Measurements from ENCODE around the gene SVBP. TPM values are rescaled to one million over a fixed set of nuclear protein-coding genes. Genes with fewer than 3 reads are reported as not detected.

The SVBP gene
- total RNA-seq, 3 donors from 2014 or later, result 14.9 to 20.3 (median 15.4) TPM

DNA sequence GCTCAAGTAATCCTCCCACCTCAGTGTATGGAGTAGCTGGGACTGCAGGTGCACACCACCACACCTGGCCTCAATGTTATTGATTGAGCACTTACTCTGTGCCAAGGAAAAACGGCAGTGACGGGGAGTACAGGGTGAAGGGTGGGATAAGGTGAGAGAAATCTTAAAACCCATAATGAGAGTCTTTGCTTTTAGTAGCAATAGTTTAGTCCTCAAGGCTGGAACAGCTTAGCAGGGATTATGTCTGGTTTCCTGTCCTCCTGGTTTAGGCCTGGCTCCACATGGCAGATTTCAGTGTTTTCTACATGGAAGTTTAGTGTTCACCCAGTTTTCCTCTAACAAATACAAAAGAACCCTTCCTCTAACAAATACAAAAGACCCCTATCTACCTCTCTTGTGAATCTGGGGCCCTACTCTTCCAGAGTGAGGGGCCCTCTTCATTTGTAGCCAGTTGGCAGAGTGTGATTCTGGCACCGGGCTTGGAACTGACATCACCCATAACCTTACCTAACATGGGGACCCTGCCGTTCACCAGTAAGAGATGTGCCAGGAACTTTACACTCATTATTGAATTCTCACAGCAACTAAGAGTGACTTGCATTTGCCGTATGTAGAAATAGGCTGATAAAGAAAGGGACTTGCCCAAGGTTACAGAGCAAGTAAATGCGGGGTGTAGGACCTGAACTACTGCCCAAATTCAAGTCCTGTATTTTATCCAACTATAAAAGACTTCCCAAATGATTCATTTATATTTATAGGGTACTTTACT, 36.1 kb upstream of the SVBP start:
- intact Hi-C loops (cut with DNase I, micrococcal nuclease), result no loop called here
- no peak for DNase-seq
- Histone ChIP-seq H3K4me3 (no peak overlapping the region), H3K4me1 (ENCODE audit: low read depth) (peaks cover 2% of the 10 kb centered on the region), H3K36me3 (ENCODE audit: low read depth) (no peaks in the 10 kb centered on the region), H3K9me3 (no peaks in the 10 kb centered on the region)
- no peak for ATAC-seq
- TF ChIP-seq, protein P1, sequence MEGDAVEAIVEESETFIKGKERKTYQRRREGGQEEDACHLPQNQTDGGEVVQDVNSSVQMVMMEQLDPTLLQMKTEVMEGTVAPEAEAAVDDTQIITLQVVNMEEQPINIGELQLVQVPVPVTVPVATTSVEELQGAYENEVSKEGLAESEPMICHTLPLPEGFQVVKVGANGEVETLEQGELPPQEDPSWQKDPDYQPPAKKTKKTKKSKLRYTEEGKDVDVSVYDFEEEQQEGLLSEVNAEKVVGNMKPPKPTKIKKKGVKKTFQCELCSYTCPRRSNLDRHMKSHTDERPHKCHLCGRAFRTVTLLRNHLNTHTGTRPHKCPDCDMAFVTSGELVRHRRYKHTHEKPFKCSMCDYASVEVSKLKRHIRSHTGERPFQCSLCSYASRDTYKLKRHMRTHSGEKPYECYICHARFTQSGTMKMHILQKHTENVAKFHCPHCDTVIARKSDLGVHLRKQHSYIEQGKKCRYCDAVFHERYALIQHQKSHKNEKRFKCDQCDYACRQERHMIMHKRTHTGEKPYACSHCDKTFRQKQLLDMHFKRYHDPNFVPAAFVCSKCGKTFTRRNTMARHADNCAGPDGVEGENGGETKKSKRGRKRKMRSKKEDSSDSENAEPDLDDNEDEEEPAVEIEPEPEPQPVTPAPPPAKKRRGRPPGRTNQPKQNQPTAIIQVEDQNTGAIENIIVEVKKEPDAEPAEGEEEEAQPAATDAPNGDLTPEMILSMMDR (IDR thresholded peaks at IDR 0.05), result no peak

DNA sequence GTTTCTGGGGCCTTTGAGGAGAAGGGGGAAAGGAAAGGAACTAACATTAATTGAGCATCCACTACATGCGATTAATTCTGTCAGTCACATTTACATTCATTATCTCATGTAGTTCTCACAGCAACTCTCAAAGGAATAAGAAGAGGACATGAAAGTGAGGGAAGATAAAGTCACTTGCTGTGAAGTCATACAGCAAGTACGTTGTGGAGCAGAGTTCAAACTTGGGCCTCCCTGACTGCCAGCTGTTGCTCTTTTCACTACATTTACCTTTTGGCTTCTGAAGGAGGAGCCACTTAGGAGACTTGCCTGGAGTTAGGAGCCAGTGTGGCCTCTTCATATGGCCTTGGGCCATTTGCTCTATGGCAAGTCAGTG, 35.4 kb upstream of the SVBP start:
- Histone ChIP-seq H3K4me3 (no peak overlapping the region), H3K4me1 (ENCODE audit: low read depth) (peaks cover 9% of the 10 kb centered on the region), H3K9me3 (no peaks in the 10 kb centered on the region), H3K36me3 (ENCODE audit: low read depth) (no peaks in the 10 kb centered on the region)
- TF ChIP-seq, protein P1 (IDR thresholded peaks at IDR 0.05), result no peak
- intact Hi-C loops (cut with DNase I, micrococcal nuclease), result no loop called here
- ATAC-seq, result peak; percentile 22
- DNase-seq, result no peak

DNA sequence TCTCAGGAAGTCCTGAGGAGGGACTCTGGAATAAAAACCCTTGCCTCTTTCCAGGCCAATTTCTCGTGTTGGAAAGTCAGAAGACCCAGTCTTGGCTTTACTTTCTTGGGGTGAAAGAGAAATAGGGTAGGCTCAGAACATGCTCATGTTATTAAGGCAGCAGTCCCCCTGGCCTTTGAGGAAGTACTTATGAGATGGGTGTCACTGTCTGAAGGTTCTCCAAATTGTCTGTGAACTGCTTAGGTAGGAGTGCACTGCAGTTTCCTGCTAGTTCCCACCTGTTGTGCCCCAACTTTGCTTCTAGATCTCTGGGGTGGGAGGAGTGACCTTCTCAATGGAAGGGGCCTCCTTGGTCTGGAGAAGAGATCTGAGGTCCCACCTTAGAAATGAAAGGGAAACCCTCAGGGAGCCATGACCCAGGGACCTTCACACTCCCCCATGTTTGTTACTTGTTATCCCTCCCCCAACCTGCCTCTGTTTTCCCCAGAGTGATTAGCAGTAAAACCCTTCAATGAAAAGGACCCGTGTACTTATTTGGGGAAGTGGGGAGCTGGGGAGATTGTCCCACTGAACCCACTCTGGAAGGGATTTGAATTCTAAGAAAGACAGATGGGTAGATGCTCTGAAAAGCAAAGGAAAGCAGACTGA, 34.9 kb upstream of the SVBP start:
- ATAC-seq (no peak), DNase-seq (no peak)
- Histone ChIP-seq H3K36me3 (ENCODE audit: low read depth) (no peaks in the 10 kb centered on the region), H3K4me1 (ENCODE audit: low read depth) (peaks cover 13% of the 10 kb centered on the region), H3K9me3 (no peaks in the 10 kb centered on the region), H3K4me3 (no peak overlapping the region)
- TF ChIP-seq, protein P1 (IDR thresholded peaks at IDR 0.05), result no peak
- intact Hi-C loops (cut with DNase I, micrococcal nuclease), result no loop called here

DNA sequence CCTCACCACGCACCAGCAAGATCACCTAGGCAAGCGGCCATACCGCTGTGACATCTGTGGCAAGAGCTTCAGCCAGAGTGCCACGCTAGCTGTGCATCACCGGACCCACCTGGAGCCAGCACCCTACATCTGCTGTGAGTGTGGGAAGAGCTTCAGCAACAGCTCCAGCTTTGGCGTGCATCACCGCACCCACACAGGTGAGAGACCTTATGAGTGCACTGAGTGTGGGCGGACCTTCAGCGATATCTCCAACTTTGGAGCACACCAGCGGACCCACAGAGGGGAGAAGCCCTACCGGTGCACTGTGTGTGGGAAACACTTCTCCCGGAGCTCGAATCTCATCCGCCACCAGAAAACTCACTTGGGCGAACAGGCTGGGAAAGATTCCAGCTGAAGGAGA, 34.2 kb upstream of the SVBP start:
- TF ChIP-seq, protein P1 (IDR thresholded peaks at IDR 0.05), result no peak
- DNase-seq (no peak), ATAC-seq (no peak)
- Histone ChIP-seq H3K4me1 (ENCODE audit: low read depth) (peaks cover 13% of the 10 kb centered on the region), H3K36me3 (ENCODE audit: low read depth) (no peaks in the 10 kb centered on the region), H3K9me3 (no peaks in the 10 kb centered on the region), H3K4me3 (no peak overlapping the region)
- intact Hi-C loops (cut with DNase I, micrococcal nuclease), result no loop called here

DNA sequence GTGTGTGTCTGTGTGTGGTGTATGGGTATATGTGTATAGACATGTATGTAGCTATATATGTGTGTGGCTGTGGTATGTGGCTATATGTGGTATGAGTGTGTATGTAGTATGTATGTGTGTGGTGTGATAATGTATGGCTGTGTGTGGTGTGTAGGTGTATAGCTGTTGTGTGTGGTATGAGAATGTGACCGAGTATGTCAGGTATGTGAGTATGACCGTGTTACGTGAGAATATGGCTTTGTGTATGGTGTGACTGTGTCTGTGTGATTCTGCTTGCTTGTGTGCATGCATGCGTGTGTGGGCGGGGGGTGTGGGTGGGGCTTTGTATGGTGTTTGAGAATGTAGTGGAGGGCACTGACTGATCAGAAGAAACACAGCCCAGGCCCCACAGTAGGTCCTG, 32.7 kb upstream of the SVBP start:
- intact Hi-C loops (cut with DNase I, micrococcal nuclease), result no loop called here

More for the DNA sequence above, 32.7 kb upstream of the SVBP start:
- Histone ChIP-seq H3K4me3 (no peak overlapping the region), H3K9me3 (no peaks in the 10 kb centered on the region), H3K4me1 (ENCODE audit: low read depth) (peaks cover 13% of the 10 kb centered on the region), H3K36me3 (ENCODE audit: low read depth) (no peaks in the 10 kb centered on the region)
- ATAC-seq (no peak), DNase-seq (no peak)
- TF ChIP-seq, protein P1 (IDR thresholded peaks at IDR 0.05), result no peak
